Epithelial cell of esophagus (primary cell): ENCODE results near the gene CDC42SE1.
A peak's percentile ranks its signal among the peaks of the same experiment; 100 is the strongest.

Source experiments
- DNase-seq: peaks from one replicate; pipeline ENCODE4 v3.0.0; 2010; ENCODE audit warnings: low read depth
- H3K4me3 ChIP-seq: 2 replicates; pipeline ENCODE4 v1.5.1; 2011; ENCODE audit warnings: mild to moderate bottlenecking, low read length, control low read depth
- CTCF ChIP-seq: IDR thresholded peaks from 2 replicates; pipeline ENCODE4 v1.5.1; 2011; ENCODE audit warnings: low read depth, mild to moderate bottlenecking, low read length, control low read depth, inconsistent platforms; ENCODE audit not compliant: insufficient read depth; ENCODE audit errors: missing control alignments

The CDC42SE1 gene

DNA sequence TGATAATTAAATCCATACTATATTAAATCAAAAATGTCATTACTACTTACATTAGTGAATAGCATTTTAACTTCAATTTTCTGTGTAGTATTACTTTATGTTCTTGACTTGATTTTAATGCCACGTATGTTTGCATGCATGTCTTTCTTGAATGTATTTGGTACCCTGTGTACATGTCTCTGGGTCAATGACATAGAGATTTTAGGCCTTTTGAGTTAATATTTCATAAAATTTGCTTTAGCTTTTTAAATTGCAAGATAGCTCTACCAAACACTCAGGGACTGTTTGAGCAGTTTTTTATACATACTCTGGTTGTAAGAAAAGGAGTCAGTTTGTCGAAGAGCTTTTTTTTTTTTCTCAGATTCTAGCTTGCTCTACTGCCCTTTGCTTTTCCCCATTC is 2.3 kb upstream of the CDC42SE1 start:
- no peak overlapping the region for H3K4me3 ChIP-seq
- TF ChIP-seq CTCF: no peak
- no peak for DNase-seq

DNA sequence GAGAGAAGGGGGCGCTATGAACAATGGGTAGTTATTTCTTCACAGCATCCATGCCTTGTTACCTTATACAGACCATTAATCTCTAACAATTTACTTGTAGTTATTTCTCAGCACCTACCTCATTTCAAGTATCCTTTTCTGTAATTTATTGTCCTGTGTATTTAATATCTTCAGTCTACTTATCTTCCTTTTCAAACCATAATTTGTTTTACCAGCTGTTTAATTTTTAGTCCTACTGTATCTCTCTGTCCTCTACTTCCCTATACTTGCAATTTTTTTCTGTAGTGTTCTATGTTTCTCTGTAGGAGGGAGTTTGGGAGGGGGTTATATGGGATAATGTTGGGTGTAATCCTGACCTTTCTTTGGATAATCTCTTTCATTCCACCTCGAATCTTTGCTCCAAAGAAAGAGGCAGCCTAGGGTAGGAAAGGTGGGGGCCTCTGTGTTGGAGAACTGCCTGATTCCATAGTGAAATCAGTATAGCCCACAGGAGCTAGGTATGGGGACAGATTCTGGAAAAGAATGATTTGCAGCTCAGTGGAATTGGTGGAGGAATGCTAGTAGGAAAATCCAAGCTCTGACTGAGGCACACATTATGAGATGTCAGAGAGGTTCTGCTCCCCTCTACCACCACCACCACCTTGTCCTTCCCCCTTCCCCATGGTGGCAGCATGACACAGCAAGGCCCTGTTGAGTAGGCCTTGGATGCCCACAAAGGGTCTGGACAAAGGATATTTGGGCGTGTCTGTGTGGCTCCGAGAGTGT is 1.4 kb upstream of the CDC42SE1 start:
- TF ChIP-seq CTCF: no peak
- peak overlapping the region; percentile 94 for H3K4me3 ChIP-seq
- no peak for DNase-seq

GRCh38 chr1:151060007-151060656 is 710 bp upstream of the CDC42SE1 start, which contains the start of gene MLLT11:
TSS of gene MLLT11 (plus strand) at chr1:151060397. CDS start at chr1:151067225, 6,828 bp downstream.
- H3K4me3 ChIP-seq: peak within 1 kb of the TSS; percentile 94
- peak; percentile 62 for DNase-seq
- no peak for TF ChIP-seq CTCF

DNA sequence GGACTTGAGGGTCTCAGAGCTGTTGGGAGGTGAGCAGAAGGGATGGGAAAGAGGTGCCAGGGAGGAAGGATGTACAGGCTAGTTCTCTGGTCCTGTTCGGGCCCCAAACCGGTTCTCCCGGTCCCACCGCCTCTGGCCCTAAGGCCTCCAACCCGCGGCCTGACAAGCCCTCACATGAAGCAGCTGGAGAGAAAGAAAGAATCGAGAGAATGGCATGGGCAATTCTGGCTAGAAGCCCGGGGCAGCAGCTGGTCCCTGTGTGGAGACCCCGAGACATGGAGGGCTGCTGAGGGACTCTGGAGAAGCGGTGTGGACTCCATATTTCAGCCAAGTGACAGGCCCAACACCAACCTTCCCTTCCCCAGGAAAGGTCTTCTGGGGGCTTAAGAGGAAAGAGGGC is 730 bp downstream of the CDC42SE1 start:
- no peak for TF ChIP-seq CTCF
- peak; percentile 97 for DNase-seq
- H3K4me3 ChIP-seq: peak overlapping the region; percentile 94

- no peak for DNase-seq
- TF ChIP-seq CTCF: no peak
- peak overlapping the region; percentile 25 for H3K4me3 ChIP-seq
These were observed 3.3 kb downstream of the CDC42SE1 start for GRCh38 chr1:151056149-151056548.

DNA sequence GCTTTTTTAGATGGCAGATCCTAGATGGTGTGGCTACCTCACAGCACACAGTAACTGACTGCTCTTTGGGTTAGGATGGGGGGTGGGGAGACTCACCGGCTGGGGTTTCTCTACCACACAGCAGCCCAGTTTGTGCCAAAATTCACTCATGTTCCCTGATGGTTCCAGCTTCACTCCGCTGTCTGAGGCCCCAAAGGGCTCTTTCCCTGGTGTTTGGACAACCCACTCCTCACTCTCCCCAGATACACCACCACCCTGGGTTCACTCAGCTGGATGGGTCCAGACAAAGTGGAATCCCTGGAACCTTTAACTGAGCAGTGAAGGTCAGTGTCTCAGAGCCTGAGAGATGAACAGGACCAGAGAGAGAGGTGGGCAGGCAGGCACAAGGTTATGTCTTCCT is 3.8 kb downstream of the CDC42SE1 start:
- H3K4me3 ChIP-seq: no peak overlapping the region
- no peak for DNase-seq
- no peak for TF ChIP-seq CTCF
